SK-MEL-5 (cell line): ENCODE data around the gene LRRC32. TPM values are rescaled to one million over a fixed set of nuclear protein-coding genes. Genes with fewer than 3 reads are reported as not detected.

Source experiments
- DNase-seq: peaks from one replicate; pipeline ENCODE4 v3.0.0-alpha.2; 2016; ENCODE audit warnings: low read depth, low spot score
- in situ Hi-C: cut with HindIII; loops from 2 replicates; pipeline ENCODE4 v1.10.0; 2016; ENCODE audit warnings: low sequenced_read_pairs, high pct_unique_total_duplicates, low pct_unique_long_range_greater_than_20kb
- total RNA-seq: library from RNA; depleted of rRNA; stranded (reverse); fragments of >200 nt; shearing (Covaris generic); gene quantifications from 2 replicates; pipeline ENCODE4 v1.2.3, GENCODE V29; 2014

The LRRC32 gene
- total RNA-seq, 1 experiment from 2014 or later, result 0.50 TPM

GRCh38 chr11:76702336-76703128 lies 32.0 kb upstream of the LRRC32 start:
- in situ Hi-C loops, result no loop called here
- DNase-seq, result no peak

DNA sequence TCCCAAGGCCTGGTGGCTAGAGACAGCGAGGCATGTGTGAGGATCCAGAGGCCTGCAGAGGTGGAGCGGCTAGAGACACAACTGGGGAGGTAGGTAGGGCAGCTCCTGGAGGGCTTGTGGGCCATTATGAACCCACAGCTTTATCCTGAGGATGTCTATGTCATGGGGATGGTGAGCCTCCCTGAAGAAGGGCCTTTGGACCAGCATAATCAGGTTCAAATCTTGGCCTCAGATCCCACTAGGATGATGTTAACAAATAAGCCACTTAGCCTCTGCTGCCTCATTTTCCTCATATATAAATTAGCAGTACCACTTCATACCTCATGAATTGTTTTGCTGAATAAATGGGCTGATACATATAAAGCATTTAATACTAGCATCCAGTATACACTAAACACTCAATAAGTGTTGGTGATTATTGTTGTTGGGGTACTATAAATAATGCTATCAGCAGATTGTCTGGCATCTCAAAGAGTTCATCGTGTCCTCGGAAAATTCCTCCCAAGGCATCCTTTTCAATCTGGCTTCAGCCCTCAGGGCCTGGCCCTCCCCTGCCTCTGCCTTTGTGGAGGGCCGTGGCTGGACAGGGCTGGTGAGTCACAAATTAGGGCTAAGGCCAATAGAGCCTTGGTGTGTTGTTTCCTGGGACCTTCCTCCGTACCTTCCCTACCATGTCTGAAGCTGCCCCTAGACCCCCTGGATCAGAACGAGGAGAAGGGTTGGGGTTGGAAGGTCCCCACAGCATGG lies 30.9 kb upstream of the LRRC32 start:
- in situ Hi-C loops, result no loop called here
- DNase-seq, result no peak

DNA sequence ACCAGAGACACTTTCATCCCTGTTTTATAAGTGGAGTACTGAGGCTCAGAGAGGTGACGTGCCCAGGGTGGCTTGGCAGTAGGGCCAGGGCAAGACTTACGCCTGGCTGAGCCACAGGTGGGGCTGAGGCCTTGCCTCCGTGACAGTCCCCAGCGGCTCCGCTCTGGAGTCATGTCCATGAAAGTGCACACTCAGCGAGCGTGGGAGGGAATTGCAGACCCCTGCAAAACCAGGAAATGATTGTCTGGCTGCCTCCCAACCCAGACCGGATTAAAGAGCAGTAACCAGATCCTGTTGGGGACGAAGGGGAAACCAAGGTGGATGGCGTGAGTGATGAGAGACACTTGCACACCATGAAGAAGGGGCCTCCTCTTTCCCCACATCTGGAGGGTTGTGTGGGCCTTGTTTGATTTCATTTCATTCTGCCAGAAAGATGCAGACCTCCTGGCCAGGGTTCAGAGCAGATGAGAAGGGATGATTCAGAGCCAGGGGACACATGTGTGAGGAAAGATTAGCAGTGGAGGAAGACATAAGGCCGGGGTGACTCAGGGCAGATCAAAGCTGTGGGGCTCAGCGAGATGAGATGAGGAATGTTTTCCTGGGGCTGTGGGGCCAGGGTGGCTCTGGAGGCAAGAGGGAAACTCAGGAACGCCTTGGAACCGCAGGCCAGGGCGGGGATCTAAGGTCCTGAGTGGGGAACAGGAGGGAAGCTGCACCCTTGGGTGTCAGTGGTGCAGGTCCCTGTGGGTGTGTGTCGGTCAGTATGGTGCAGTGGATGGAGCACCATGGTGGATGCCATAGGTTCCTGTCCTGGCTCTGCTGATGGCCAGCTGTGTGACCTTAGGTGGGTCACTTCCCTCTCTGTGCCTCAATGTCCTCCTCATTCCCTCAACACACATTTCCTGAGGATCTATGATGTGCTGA lies 29.9 kb upstream of the LRRC32 start:
- in situ Hi-C loops, result no loop called here
- no peak for DNase-seq

DNA sequence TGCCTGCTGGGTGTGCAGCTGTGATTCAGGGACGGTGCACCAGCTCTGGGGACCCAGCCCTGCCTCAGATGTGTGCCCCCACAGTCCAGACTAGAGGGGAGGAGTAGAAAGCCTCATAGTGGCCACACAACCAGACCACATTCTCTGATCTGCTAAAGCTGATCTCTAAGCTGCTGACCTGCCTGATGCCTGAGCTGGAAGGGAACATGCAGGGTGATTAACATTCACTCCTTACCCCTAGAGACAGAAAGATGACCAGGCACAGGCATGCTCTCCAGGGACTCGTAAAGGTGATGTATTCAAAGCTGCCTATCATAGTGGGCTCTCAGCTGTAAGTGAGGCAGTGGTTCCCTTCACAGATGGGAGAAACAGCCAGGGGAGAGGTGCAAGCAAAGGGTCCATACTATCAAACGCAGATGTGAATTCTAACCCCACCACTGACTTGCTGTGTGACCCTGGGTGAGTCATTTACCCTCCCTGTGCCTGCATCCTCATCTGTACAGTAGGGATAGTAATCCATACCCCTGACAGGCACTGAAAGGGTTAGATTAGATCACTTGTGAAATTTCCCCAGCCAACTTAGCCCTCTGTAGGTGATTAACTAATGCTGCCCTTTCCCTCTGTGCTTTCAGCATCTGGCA lies 29.0 kb upstream of the LRRC32 start:
- DNase-seq, result no peak
- in situ Hi-C loops, result no loop called here

DNA sequence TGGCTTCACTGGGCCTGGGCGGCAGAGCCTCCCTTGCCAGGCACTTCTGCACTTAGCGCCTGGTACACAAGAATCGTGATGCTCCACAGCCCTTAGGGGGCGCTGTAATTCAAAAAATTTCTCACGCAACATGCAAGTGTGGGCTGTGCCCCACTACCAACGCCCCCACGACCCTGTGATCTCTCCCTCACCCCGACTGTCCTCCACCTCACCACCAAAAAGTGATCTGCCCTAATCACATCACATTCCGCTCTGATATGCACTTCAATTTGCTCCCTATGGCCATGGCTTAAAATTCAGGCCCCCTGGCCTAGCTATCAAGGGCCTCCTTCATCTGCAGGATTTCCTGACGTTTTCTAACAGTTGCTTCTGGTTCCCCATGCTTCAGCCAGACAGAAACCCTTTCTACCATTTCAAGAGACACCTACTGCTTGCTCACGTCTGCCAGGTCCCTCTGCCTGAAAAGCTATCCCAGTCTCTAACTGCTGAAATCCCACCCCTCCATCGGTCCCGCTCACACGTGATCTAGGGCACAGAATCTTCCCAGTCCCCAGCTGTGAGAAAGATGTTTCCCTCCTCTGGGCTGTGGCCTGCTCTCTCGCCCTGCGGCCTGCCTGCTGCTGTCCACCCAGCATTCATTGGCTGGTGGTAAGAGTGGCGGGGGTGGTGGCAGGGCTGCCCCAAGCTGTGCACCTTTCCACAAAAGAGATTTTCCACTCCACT lies 27.9 kb upstream of the LRRC32 start:
- in situ Hi-C loops, result no loop called here
- DNase-seq, result peak; percentile 57

DNA sequence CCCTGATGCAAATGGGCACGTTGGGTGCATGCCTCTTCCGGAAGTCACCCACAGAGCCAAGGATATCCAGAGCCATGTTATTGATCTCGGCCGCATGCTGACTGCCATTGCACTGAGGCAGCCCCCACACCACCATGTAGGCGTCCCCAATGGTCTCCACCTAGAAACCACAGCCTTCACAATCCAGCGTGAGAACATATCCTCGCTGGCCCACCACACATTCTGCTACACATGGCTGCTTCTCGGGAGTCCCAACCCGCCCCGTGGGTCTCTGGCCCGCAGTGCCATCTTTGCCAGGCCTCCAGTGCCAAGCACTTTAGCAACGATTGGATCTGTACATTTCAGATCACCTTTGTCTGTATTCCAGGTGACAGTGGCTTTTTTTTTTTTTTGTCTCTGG lies 26.2 kb upstream of the LRRC32 start:
- DNase-seq, result no peak
- in situ Hi-C loops, result no loop called here

- in situ Hi-C loops, result no loop called here
- no peak for DNase-seq
Measured at GRCh38 chr11:76695771-76696170, 25.2 kb upstream of the LRRC32 start.

GRCh38 chr11:76695133-76695532 lies 24.6 kb upstream of the LRRC32 start:
- no peak for DNase-seq
- in situ Hi-C loops, result no loop called here

DNA sequence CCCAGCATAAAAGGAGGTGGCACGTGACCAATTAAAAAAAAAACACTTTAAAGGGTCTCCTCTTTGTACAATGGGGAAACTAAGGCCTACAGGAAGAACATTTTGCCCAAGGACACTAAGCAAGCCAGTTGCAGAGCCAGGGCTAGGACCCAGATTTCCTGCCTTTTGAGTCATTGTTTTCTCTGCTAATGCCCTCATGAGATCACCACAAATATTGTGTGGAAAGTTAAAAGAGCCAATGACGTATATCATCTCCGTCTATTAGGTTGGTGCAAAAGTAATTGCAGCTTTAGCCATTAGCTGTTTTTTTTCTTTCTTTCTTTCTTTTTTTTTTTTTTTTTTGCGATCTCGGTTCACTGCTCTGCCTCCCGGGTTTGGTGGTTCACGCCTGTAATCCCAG lies 24.1 kb upstream of the LRRC32 start:
- no peak for DNase-seq
- in situ Hi-C loops, result no loop called here

GRCh38 chr11:76693806-76694205 lies 23.3 kb upstream of the LRRC32 start:
- no peak for DNase-seq
- in situ Hi-C loops, result no loop called here

GRCh38 chr11:76692956-76693355 lies 22.4 kb upstream of the LRRC32 start:
- DNase-seq, result no peak
- in situ Hi-C loops, result no loop called here

DNA sequence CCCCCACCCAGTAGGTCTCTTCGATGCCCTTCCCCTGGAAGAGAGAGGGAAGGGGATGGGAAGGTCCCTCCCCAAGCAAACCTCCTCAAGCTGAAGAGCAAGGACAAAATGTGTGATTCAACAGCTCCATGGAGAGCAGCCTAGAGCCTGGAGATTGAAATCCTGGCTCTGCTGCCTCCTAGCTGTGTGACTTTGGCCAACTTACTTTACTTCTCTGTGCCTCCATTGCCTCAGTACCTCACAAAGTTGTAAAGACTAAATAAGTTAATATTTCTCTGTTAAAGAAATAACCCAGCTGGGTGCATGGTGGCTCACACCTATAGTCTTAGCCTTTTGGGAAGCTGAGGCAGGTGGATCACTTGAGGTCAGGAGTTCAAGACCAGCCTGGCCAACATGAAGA lies 21.1 kb upstream of the LRRC32 start:
- DNase-seq, result no peak
- in situ Hi-C loops, result no loop called here

- no peak for DNase-seq
- in situ Hi-C loops, result no loop called here
Measured at GRCh38 chr11:76690736-76691135, 20.2 kb upstream of the LRRC32 start.

- in situ Hi-C loops, result no loop called here
Measured at GRCh38 chr11:76689313-76690260, 19.0 kb upstream of the LRRC32 start.

DNA sequence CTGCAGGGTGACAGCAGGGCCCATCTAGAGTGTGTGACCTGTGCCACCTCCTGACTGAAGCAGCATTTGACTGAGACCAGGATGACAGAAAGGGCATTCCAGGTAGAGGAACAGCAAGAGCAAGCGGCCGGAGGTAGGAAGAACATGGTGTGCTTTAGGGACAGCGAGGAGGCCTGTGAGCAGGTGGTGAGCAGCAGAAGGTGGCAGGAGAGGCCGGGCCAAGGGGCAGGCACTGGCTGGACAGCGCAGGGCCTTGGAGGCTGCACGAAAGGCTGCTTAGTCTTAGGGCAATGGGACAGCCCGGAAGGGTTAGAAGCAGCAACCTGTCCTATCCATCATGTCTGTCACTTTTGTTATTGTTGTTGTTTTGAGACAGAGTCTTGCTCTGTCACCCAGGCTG lies 17.6 kb upstream of the LRRC32 start:
- in situ Hi-C loops, result no loop called here
- DNase-seq, result no peak

More at GRCh38 chr11:76689313-76690260, 19.0 kb upstream of the LRRC32 start:
- no peak for DNase-seq
